WTC11 (cell line): ENCODE measurements around the gene OPCML. TPM values are rescaled to one million over a fixed set of nuclear protein-coding genes. Genes with fewer than 3 reads are reported as not detected.

Source experiments
- ATAC-seq: fragments of 200-7000 bp; cut with Tn5 transposase; 2 replicates; pipeline ENCODE4 v1.10.0; 2021; ENCODE audit warnings: mild to moderate bottlenecking, moderate library complexity
- CTCF ChIA-PET: fragments of 300-600 bp; sonication (Branson Sonifier 250); formaldehyde crosslinking; loops from one replicate; lab custom pipeline; 2021; ENCODE audit warnings: antibody characterized with exemption; lab: Charles Lee
- POLR2A ChIA-PET: fragments of 350-600 bp; sonication (Branson Sonifier 250); formaldehyde crosslinking; loops from one replicate; lab custom pipeline; 2021; ENCODE audit warnings: antibody characterized with exemption; lab: Charles Lee
- DNase-seq: peaks from one replicate; pipeline ENCODE4 v3.0.0; 2021; ENCODE audit warnings: low spot score
- H3K27ac Mint-ChIP-seq: 2 replicates; pipeline ENCODE4 v1.8.0; 2021; ENCODE audit warnings: mixed read lengths
- H3K27me3 Mint-ChIP-seq: 2 replicates; pipeline ENCODE4 v1.8.0; 2021; ENCODE audit warnings: low read depth, mild to moderate bottlenecking, moderate library complexity, mixed read lengths
- H3K36me3 Mint-ChIP-seq: 2 replicates; pipeline ENCODE4 v1.8.0; 2021; ENCODE audit warnings: mixed read lengths
- H3K4me1 Mint-ChIP-seq: 2 replicates; pipeline ENCODE4 v1.8.0; 2022; ENCODE audit warnings: mixed read lengths
- H3K4me3 Mint-ChIP-seq: 2 replicates; pipeline ENCODE4 v1.8.0; 2021; ENCODE audit warnings: mild to moderate bottlenecking, moderate library complexity, mixed read lengths
- H3K9me3 Mint-ChIP-seq: 2 replicates; pipeline ENCODE4 v1.8.0; 2021; ENCODE audit warnings: mixed read lengths
- CBFB ChIP-seq: sonication (generic); formaldehyde crosslinking; IDR thresholded peaks from 2 replicates; pipeline ENCODE4 v1.8.1; 2022; ENCODE audit warnings: mild to moderate bottlenecking, low read depth, missing genetic modification reagents
- CREB1 ChIP-seq: sonication (generic); formaldehyde crosslinking; IDR thresholded peaks from 2 replicates; pipeline ENCODE4 v1.8.0; 2023; ENCODE audit warnings: mild to moderate bottlenecking, missing genetic modification reagents
- CREM ChIP-seq: sonication (generic); formaldehyde crosslinking; IDR thresholded peaks from 2 replicates; pipeline ENCODE4 v1.8.1; 2022; ENCODE audit warnings: mild to moderate bottlenecking, missing genetic modification reagents, moderate library complexity
- FOXK1 ChIP-seq: sonication (generic); formaldehyde crosslinking; IDR thresholded peaks from 2 replicates; pipeline ENCODE4 v1.8.0; 2022; ENCODE audit warnings: mild to moderate bottlenecking, moderate library complexity, missing genetic modification reagents
- IRF2 ChIP-seq: sonication (generic); formaldehyde crosslinking; IDR thresholded peaks from 2 replicates; pipeline ENCODE4 v1.8.0; 2022; ENCODE audit warnings: low read depth, missing genetic modification reagents, borderline replicate concordance
- NFATC4 ChIP-seq: fragments of 250-450 bp; sonication (Bioruptor Pico); IDR thresholded peaks from 2 replicates; pipeline ENCODE4 v1.9.0; 2021; ENCODE audit warnings: mild to moderate bottlenecking
- NFYB ChIP-seq: sonication (generic); formaldehyde crosslinking; conservative IDR thresholded peaks from 2 replicates; pipeline ENCODE4 v1.8.0; 2022; ENCODE audit warnings: low read depth, missing genetic modification reagents
- SMAD4 ChIP-seq: sonication (generic); formaldehyde crosslinking; IDR thresholded peaks from 2 replicates; pipeline ENCODE4 v1.8.0; 2022; ENCODE audit warnings: mild to moderate bottlenecking, missing genetic modification reagents
- ZNF219 ChIP-seq: sonication (generic); formaldehyde crosslinking; IDR thresholded peaks from 2 replicates; pipeline ENCODE4 v1.8.0; 2023; ENCODE audit warnings: missing genetic modification reagents, mild to moderate bottlenecking, borderline replicate concordance
- total RNA-seq: library from RNA; stranded (reverse); gene quantifications from 3 replicates; pipeline ENCODE4 v1.2.3, GENCODE V29; 2021
- TF ChIP-seq, protein P1 (sequence below): fragments of 250-450 bp; sonication (Bioruptor Pico); IDR thresholded peaks from 2 replicates; pipeline ENCODE4 v2.1.2; 2022; ENCODE audit warnings: mild to moderate bottlenecking, moderate library complexity
- TF ChIP-seq, protein P2 (sequence below): sonication (generic); formaldehyde crosslinking; IDR thresholded peaks from 2 replicates; pipeline ENCODE4 v1.8.0; 2022; ENCODE audit warnings: mild to moderate bottlenecking, missing genetic modification reagents
- TF ChIP-seq, protein P3 (sequence below): sonication (generic); formaldehyde crosslinking; IDR thresholded peaks from 2 replicates; pipeline ENCODE4 v1.8.1; 2022; ENCODE audit warnings: mild to moderate bottlenecking, moderate library complexity, missing genetic modification reagents
- TF ChIP-seq, protein P4 (sequence below): sonication (generic); formaldehyde crosslinking; IDR thresholded peaks from 2 replicates; pipeline ENCODE4 v1.8.1; 2023; ENCODE audit warnings: mild to moderate bottlenecking, missing genetic modification reagents, moderate library complexity
- TF ChIP-seq, protein P5 (sequence below): sonication (generic); formaldehyde crosslinking; IDR thresholded peaks from 2 replicates; pipeline ENCODE4 v1.8.0; 2023; ENCODE audit warnings: missing genetic modification reagents
- TF ChIP-seq, protein P6 (sequence below): fragments of 250-450 bp; sonication (Bioruptor Pico); IDR thresholded peaks from 2 replicates; pipeline ENCODE4 v1.9.0; 2021; ENCODE audit warnings: mild to moderate bottlenecking
- TF ChIP-seq, protein P7 (sequence below): fragments of 250-450 bp; sonication (Bioruptor Pico); conservative IDR thresholded peaks from 2 replicates; pipeline ENCODE4 v1.9.0; 2021; ENCODE audit warnings: mild to moderate bottlenecking

Gene OPCML
- total RNA-seq, 1 experiment from 2014 or later, result 1.5 TPM

DNA sequence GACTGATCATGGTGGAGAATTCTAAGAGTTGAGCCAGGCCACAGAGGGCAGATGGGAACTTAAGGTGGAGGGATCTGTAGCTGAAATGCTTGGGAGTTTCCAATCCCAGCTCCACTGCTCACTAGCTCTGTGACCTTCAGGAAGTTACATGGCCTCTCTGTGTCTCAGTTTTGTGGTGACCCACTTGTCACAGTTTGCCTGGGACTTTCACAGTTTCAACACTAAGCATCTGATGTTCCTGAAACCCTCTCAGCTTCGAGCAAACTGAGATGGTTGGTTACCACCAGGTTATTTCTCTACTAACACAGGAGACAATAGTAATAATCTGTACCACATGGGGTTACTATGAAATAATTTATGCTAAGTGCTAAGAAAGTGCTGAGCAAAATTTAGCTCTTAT lies 505.3 kb downstream of the OPCML start (continued):
- TF ChIP-seq CBFB (CRISPR knock-in tag), result no peak
- TF ChIP-seq, protein P1, sequence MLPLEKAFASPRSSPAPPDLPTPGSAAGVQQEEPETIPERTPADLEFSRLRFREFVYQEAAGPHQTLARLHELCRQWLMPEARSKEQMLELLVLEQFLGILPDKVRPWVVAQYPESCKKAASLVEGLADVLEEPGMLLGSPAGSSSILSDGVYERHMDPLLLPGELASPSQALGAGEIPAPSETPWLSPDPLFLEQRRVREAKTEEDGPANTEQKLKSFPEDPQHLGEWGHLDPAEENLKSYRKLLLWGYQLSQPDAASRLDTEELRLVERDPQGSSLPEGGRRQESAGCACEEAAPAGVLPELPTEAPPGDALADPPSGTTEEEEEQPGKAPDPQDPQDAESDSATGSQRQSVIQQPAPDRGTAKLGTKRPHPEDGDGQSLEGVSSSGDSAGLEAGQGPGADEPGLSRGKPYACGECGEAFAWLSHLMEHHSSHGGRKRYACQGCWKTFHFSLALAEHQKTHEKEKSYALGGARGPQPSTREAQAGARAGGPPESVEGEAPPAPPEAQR (CRISPR knock-in tag), result no peak
- TF ChIP-seq ZNF219 (CRISPR knock-in tag), result no peak
- no peak for TF ChIP-seq CREB1 (CRISPR knock-in tag)
- TF ChIP-seq, protein P2, sequence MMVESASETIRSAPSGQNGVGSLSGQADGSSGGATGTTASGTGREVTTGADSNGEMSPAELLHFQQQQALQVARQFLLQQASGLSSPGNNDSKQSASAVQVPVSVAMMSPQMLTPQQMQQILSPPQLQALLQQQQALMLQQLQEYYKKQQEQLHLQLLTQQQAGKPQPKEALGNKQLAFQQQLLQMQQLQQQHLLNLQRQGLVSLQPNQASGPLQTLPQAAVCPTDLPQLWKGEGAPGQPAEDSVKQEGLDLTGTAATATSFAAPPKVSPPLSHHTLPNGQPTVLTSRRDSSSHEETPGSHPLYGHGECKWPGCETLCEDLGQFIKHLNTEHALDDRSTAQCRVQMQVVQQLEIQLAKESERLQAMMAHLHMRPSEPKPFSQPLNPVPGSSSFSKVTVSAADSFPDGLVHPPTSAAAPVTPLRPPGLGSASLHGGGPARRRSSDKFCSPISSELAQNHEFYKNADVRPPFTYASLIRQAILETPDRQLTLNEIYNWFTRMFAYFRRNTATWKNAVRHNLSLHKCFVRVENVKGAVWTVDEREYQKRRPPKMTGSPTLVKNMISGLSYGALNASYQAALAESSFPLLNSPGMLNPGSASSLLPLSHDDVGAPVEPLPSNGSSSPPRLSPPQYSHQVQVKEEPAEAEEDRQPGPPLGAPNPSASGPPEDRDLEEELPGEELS (CRISPR knock-in tag), result no peak
- TF ChIP-seq SMAD4 (CRISPR knock-in tag), result no peak
- TF ChIP-seq NFATC4 (CRISPR knock-in tag), result no peak

DNA sequence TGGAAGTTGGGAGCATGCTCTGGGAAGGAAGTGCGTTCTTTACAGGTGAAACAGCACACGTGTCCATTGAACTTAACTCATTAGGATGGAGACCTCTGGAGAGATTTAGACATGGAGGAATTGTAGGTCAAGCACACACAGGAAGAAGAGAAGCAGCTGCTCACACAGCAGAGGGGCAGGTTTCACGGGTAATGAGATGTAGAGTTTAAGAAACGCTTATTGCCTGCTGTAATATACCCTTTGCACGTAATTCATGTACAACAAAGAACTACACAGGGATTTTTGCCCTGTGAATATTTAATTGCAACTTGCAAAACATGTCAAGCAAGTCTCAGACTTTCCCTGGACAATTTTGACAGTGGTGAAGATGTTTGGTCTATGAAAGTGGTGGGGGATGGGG lies 508.0 kb downstream of the OPCML start:
- POLR2A ChIA-PET, result no interaction called here
- CTCF ChIA-PET, result interaction anchor here (1.0 kb wide), 1 partner anchor 40 kb away, joined by 4 read pairs; no protein-coding TSS in a partner anchor
- Mint-ChIP-seq H3K36me3 (no peaks in the 10 kb centered on the region), H3K9me3 (no peaks in the 10 kb centered on the region), H3K27ac (no peak overlapping the region), H3K27me3 (no peaks in the 10 kb centered on the region), H3K4me3 (no peak overlapping the region), H3K4me1 (peaks cover 20% of the 10 kb centered on the region)
- ATAC-seq (no peak), DNase-seq (no peak)
- TF ChIP-seq, protein P3, sequence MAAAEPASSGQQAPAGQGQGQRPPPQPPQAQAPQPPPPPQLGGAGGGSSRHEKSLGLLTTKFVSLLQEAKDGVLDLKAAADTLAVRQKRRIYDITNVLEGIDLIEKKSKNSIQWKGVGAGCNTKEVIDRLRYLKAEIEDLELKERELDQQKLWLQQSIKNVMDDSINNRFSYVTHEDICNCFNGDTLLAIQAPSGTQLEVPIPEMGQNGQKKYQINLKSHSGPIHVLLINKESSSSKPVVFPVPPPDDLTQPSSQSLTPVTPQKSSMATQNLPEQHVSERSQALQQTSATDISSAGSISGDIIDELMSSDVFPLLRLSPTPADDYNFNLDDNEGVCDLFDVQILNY (CRISPR knock-in tag), result no peak
- TF ChIP-seq NFYB (CRISPR knock-in tag) (no peak), CBFB (CRISPR knock-in tag) (no peak), IRF2 (CRISPR knock-in tag) (no peak), FOXK1 (no peak), CREM (CRISPR knock-in tag) (no peak)
- TF ChIP-seq, protein P4, sequence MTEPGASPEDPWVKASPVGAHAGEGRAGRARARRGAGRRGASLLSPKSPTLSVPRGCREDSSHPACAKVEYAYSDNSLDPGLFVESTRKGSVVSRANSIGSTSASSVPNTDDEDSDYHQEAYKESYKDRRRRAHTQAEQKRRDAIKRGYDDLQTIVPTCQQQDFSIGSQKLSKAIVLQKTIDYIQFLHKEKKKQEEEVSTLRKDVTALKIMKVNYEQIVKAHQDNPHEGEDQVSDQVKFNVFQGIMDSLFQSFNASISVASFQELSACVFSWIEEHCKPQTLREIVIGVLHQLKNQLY, result no peak
- TF ChIP-seq, protein P5, sequence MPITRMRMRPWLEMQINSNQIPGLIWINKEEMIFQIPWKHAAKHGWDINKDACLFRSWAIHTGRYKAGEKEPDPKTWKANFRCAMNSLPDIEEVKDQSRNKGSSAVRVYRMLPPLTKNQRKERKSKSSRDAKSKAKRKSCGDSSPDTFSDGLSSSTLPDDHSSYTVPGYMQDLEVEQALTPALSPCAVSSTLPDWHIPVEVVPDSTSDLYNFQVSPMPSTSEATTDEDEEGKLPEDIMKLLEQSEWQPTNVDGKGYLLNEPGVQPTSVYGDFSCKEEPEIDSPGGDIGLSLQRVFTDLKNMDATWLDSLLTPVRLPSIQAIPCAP (CRISPR knock-in tag), result no peak
- TF ChIP-seq, protein P6, sequence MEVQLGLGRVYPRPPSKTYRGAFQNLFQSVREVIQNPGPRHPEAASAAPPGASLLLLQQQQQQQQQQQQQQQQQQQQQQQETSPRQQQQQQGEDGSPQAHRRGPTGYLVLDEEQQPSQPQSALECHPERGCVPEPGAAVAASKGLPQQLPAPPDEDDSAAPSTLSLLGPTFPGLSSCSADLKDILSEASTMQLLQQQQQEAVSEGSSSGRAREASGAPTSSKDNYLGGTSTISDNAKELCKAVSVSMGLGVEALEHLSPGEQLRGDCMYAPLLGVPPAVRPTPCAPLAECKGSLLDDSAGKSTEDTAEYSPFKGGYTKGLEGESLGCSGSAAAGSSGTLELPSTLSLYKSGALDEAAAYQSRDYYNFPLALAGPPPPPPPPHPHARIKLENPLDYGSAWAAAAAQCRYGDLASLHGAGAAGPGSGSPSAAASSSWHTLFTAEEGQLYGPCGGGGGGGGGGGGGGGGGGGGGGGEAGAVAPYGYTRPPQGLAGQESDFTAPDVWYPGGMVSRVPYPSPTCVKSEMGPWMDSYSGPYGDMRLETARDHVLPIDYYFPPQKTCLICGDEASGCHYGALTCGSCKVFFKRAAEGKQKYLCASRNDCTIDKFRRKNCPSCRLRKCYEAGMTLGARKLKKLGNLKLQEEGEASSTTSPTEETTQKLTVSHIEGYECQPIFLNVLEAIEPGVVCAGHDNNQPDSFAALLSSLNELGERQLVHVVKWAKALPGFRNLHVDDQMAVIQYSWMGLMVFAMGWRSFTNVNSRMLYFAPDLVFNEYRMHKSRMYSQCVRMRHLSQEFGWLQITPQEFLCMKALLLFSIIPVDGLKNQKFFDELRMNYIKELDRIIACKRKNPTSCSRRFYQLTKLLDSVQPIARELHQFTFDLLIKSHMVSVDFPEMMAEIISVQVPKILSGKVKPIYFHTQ (CRISPR knock-in tag), result no peak
- TF ChIP-seq, protein P7, sequence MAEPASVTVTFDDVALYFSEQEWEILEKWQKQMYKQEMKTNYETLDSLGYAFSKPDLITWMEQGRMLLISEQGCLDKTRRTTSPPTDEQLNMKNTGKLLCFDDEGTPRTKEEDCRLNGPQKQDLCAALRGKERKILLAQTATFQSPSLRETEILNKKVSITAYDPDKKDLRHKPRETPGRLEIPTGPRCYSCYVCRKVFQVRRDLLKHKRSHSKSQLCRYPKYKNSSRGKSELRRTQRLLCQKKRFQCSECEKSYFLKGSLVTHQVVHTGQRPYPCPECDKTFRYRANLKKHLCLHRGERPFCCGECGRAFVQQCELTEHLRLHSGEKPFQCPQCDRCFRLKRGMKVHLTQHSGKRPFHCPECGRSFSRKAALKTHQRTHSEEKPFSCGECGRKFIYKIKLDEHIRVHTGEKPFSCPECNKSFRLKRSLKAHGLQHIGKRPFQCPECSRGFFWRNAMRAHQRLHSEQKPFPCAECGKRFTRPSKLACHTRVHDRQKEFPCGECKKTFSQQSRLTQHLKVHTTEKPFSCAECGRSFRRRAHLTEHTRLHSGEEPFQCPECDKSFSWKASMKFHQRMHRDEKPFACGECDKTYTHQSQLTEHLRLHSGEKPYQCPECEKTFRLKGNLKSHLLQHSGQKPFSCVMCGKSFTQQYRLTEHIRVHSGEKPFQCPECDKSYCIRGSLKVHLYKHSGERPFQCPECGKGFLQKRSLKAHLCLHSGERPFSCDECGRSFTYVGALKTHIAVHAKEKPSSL (CRISPR knock-in tag), result no peak
